Ectodermal cell (in vitro differentiated cells): ENCODE data around the gene BANF1.

ENCODE experiments used
- H3K27ac ChIP-seq: 2 replicates; pipeline ENCODE4 v1.7.0; 2013; ENCODE audit warnings: mild to moderate bottlenecking, low read depth, low read length; ENCODE audit not compliant: insufficient read depth, poor library complexity, severe bottlenecking
- H3K27me3 ChIP-seq: 2 replicates; pipeline ENCODE4 v1.7.0; 2013; ENCODE audit warnings: mild to moderate bottlenecking, low read length; ENCODE audit not compliant: insufficient read depth, control insufficient read depth, poor library complexity, severe bottlenecking
- H3K36me3 ChIP-seq: one replicate; pipeline ENCODE4 v1.7.0; 2013; ENCODE audit warnings: low read length; ENCODE audit not compliant: control insufficient read depth, insufficient read depth
- H3K4me1 ChIP-seq: one replicate; pipeline ENCODE4 v1.7.0; 2013; ENCODE audit warnings: low read length; ENCODE audit not compliant: control insufficient read depth, insufficient read depth
- H3K4me3 ChIP-seq: 2 replicates; pipeline ENCODE4 v1.7.0; 2013; ENCODE audit warnings: low read depth, low read length, control low read depth; ENCODE audit not compliant: insufficient read depth
- H3K9me3 ChIP-seq: 2 replicates; pipeline ENCODE4 v1.7.0; 2013; ENCODE audit warnings: mild to moderate bottlenecking, low read length, moderate library complexity; ENCODE audit not compliant: control insufficient read depth
- WGBS, 2 experiments: methylation state at CpG; one replicate each; pipeline ENCODE4 v1.1.7; 2013; ENCODE audit warnings: missing lambda C conversion rate in 2 of 2; 5-methylcytosine and 5-hydroxymethylcytosine counted together

The BANF1 gene

GRCh38 chr11:65965986-65966762 is 36.1 kb upstream of the BANF1 start:
- Histone ChIP-seq H3K4me3 (no peak overlapping the region), H3K27ac (no peak overlapping the region), H3K36me3 (peaks cover 50% of the 10 kb centered on the region), H3K4me1 (peaks cover 9% of the 10 kb centered on the region), H3K9me3 (no peaks in the 10 kb centered on the region), H3K27me3 (no peaks in the 10 kb centered on the region)
- WGBS, 2 experiments = 96 to 97% methylated on average over 36 of the region's 36 CpGs

DNA sequence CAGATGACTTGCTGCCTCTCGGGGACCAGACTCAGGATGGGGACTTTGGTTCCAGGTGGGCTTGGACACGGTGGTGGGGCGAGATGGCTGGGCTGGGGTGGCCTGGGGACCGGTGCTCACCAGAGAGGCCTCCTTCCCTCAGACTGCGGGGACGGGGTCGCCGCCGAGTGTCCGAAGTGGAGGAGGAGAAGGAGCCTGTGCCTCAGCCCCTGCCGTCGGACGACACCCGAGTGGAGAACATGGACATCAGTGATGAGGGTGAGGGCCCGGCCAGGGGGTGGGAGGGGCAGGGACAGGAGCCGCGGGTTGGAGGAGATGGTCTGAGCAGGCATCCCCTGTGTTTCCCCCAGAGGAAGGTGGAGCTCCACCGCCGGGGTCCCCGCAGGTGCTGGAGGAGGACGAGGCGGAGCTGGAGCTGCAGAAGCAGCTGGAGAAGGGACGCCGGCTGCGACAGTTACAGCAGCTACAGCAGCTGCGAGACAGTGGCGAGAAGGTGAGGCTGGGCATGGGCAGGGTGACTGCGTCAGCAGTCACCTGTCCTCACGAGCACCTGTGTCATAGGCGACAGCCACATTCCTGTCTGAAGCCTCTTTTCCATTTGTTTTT is 34.9 kb upstream of the BANF1 start:
- WGBS, 2 experiments = 96 to 97% methylated on average over 30 of the region's 30 CpGs
- Histone ChIP-seq H3K36me3 (peaks cover 50% of the 10 kb centered on the region), H3K4me3 (no peak overlapping the region), H3K4me1 (peaks cover 7% of the 10 kb centered on the region), H3K27me3 (no peaks in the 10 kb centered on the region), H3K9me3 (no peaks in the 10 kb centered on the region), H3K27ac (no peak overlapping the region)

GRCh38 chr11:65968600-65969482 is 33.5 kb upstream of the BANF1 start:
- WGBS, 2 experiments = 95% methylated on average over 15 of the region's 15 CpGs
- no peaks in the 10 kb centered on the region for H3K27me3 ChIP-seq
- H3K27ac ChIP-seq = no peak overlapping the region
- no peaks in the 10 kb centered on the region for H3K4me1 ChIP-seq
- no peak overlapping the region for H3K4me3 ChIP-seq
- peaks cover 57% of the 10 kb centered on the region for H3K36me3 ChIP-seq
- H3K9me3 ChIP-seq = no peaks in the 10 kb centered on the region

DNA sequence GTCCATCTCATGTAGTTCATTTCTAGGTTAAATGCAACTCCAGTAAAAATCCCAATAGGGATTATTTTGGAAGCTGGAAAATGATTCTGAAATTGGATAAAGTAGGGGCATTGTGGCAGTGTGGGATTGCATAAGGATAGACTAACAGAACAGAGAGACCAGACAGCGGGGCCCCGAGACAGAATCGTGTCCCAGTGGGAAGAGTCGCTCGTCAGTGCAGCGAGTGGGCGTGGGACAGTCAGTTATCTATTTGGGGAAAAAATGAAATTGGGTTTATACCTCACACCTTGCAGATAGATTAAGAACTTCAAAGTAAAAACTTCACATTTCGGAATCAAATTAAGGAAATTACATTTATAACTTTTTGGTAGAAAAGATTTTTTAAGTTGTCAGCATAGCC is 30.2 kb upstream of the BANF1 start:
- Histone ChIP-seq H3K36me3 (peaks cover 31% of the 10 kb centered on the region), H3K4me1 (no peaks in the 10 kb centered on the region), H3K27me3 (no peaks in the 10 kb centered on the region)

GRCh38 chr11:65973439-65974110 is 28.7 kb upstream of the BANF1 start:
- Histone ChIP-seq H3K36me3 (peaks cover 40% of the 10 kb centered on the region), H3K9me3 (no peaks in the 10 kb centered on the region), H3K27ac (no peak overlapping the region), H3K4me1 (no peaks in the 10 kb centered on the region), H3K27me3 (no peaks in the 10 kb centered on the region), H3K4me3 (no peak overlapping the region)
- WGBS, 2 experiments = 92 to 93% methylated on average over 13 of the region's 13 CpGs

More for the DNA sequence above, 30.2 kb upstream of the BANF1 start:
- Histone ChIP-seq H3K4me3 (no peak overlapping the region), H3K9me3 (no peaks in the 10 kb centered on the region), H3K27ac (no peak overlapping the region)
- WGBS, 2 experiments = 95 to 96% methylated on average over 7 of the region's 8 CpGs

DNA sequence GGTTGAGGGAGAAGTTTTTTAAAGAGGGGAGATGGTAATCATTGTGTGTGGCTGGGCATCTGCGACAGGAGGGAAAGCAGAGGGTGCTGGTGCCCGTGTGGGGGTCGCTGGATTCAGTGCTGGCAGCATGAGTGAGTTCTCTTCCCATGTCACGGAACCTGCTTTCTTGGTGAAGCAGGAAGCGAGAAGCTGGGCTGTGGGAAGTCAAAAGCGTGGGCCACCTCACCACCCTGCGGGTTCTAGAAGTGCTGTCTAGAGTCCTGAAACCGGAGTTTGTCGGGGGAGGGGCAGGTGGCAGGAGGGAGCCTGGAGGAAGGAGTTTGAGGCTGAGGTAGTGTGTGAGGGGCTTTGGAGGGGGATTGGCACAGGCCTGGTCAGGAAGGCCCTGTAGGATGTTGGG is 26.5 kb upstream of the BANF1 start:
- H3K4me3 ChIP-seq = no peak overlapping the region
- H3K36me3 ChIP-seq = peaks cover 28% of the 10 kb centered on the region
- H3K27ac ChIP-seq = no peak overlapping the region
- WGBS, 2 experiments = 95 to 96% methylated on average over 9 of the region's 9 CpGs
- H3K9me3 ChIP-seq = no peaks in the 10 kb centered on the region
- no peaks in the 10 kb centered on the region for H3K27me3 ChIP-seq
- no peaks in the 10 kb centered on the region for H3K4me1 ChIP-seq

- peaks cover 28% of the 10 kb centered on the region for H3K36me3 ChIP-seq
- H3K4me3 ChIP-seq = no peak overlapping the region
- no peak overlapping the region for H3K27ac ChIP-seq
- 92 to 93% methylated on average over 43 of the region's 43 CpGs for WGBS, 2 experiments
- no peaks in the 10 kb centered on the region for H3K9me3 ChIP-seq
- no peaks in the 10 kb centered on the region for H3K27me3 ChIP-seq
- H3K4me1 ChIP-seq = no peaks in the 10 kb centered on the region
Observed at GRCh38 chr11:65976216-65977176, 25.8 kb upstream of the BANF1 start.

GRCh38 chr11:65977621-65978390 is 24.5 kb upstream of the BANF1 start:
- no peaks in the 10 kb centered on the region for H3K4me1 ChIP-seq
- no peaks in the 10 kb centered on the region for H3K27me3 ChIP-seq
- H3K27ac ChIP-seq = no peak overlapping the region
- H3K36me3 ChIP-seq = peaks cover 28% of the 10 kb centered on the region
- H3K9me3 ChIP-seq = no peaks in the 10 kb centered on the region
- 92% methylated on average over 29 of the region's 29 CpGs for WGBS, 2 experiments
- H3K4me3 ChIP-seq = no peak overlapping the region
